ENCODE measurements around the gene ZNF211. TPM values are rescaled to one million over a fixed set of nuclear protein-coding genes. Genes with fewer than 3 reads are reported as not detected.
A peak's percentile ranks its signal among the peaks of the same experiment; 100 is the strongest.

The ZNF211 gene
- total RNA-seq, 2 experiments from 2014 or later = 16.5 to 17.9 TPM

- H3K27ac Mint-ChIP-seq = no peak overlapping the region
- H3K4me3 Mint-ChIP-seq = no peak overlapping the region
- POLR2A ChIA-PET = no interaction called here
- CTCF ChIA-PET = no interaction called here
- peaks cover 4% of the 10 kb centered on the region for H3K4me1 Mint-ChIP-seq
- peaks cover 5% of the 10 kb centered on the region for H3K9me3 Mint-ChIP-seq
- no peaks in the 10 kb centered on the region for H3K36me3 Mint-ChIP-seq (ENCODE audit: low read depth)
- H3K27me3 Mint-ChIP-seq = peaks cover 21% of the 10 kb centered on the region
- no peak for DNase-seq
Measured at GRCh38 chr19:57667228-57667627, 34.3 kb downstream of the ZNF211 start.

GRCh38 chr19:57668635-57669034 lies 35.7 kb downstream of the ZNF211 start, which contains the start of gene ZSCAN4:
ZSCAN4 (plus strand) TSS chr19:57668935; CDS start chr19:57676146, 7,211 bp downstream.
- ChIA-PET CTCF (no interaction called here), POLR2A (no interaction called here)
- H3K27ac Mint-ChIP-seq = no peak within 1 kb of the TSS
- no peak for DNase-seq
- H3K27me3 Mint-ChIP-seq = peaks cover 23% of the 10 kb centered on the region
- H3K9me3 Mint-ChIP-seq = peaks cover 5% of the 10 kb centered on the region
- no peaks in the 10 kb centered on the region for H3K36me3 Mint-ChIP-seq (ENCODE audit: low read depth)
- H3K4me3 Mint-ChIP-seq = no peak within 1 kb of the TSS
- H3K4me1 Mint-ChIP-seq = peaks cover 4% of the 10 kb centered on the region

DNA sequence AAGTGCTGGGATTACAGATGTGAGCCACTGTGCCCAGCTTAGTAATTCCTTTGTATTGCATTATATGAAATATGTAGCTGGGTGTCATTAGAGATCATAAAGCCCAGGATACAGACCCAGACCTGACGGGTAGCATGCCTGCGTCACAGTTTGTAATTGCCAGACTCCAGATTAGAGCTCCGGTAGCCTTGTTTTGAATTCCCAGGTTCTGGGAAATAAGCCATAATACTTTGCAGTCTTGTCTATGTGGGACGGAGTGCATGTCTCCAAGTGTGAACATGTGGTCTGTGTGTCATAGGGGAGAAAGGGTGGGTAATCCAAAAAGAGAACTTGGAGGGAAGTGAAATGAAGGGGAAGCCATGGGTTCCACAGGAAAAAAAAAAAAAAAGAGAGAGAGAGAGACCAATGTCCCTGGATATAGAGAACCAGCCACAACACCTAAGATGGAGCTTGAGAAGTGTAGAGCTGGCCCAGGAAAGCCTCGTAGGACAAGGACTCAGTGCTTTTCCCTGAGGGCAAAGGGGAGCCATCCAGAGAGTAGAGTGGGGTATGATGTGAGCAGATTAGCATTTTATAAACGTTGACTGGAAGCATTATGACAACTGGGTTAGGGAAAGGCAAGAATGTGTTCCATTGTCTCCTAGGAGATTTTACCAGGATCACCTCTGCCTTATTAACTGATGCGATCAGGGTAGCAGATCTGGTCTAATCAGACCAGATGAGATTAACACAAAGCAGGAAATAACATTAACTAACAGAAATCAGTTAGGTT lies 38.3 kb downstream of the ZNF211 start:
- CTCF ChIA-PET = interaction anchor here (0.6 to 2.0 kb wide), 3 partner anchors 10 to 246 kb away, joined by 3 to 8 read pairs (median 6); partner anchors contain the start of gene ZNF551
- POLR2A ChIA-PET = interaction anchor here (0.6 kb wide), 1 partner anchor 38 kb away, joined by 4 read pairs; the partner anchor contains the start of gene ZNF154
- DNase-seq = no peak
- Mint-ChIP-seq H3K4me3 (no peak overlapping the region), H3K27ac (no peak overlapping the region), H3K36me3 (ENCODE audit: low read depth) (no peaks in the 10 kb centered on the region), H3K4me1 (no peaks in the 10 kb centered on the region), H3K27me3 (peaks cover 2% of the 10 kb centered on the region), H3K9me3 (peaks cover 10% of the 10 kb centered on the region)

GRCh38 chr19:57672466-57672865 lies 39.5 kb downstream of the ZNF211 start:
- peaks cover 2% of the 10 kb centered on the region for H3K27me3 Mint-ChIP-seq
- H3K9me3 Mint-ChIP-seq = peaks cover 13% of the 10 kb centered on the region
- DNase-seq = no peak
- no peaks in the 10 kb centered on the region for H3K36me3 Mint-ChIP-seq (ENCODE audit: low read depth)
- ChIA-PET CTCF (interaction anchor here (0.5 to 1.0 kb wide), 4 partner anchors 12 to 764 kb away, joined by 3 read pairs; no protein-coding TSS in a partner anchor), POLR2A (no interaction called here)
- no peak overlapping the region for H3K27ac Mint-ChIP-seq
- no peak overlapping the region for H3K4me3 Mint-ChIP-seq
- H3K4me1 Mint-ChIP-seq = no peaks in the 10 kb centered on the region

GRCh38 chr19:57675881-57676280 lies 42.9 kb downstream of the ZNF211 start:
- POLR2A ChIA-PET = no interaction called here
- Mint-ChIP-seq H3K27me3 (peaks cover 2% of the 10 kb centered on the region), H3K4me3 (no peak overlapping the region), H3K27ac (no peak overlapping the region), H3K4me1 (no peaks in the 10 kb centered on the region), H3K9me3 (peaks cover 31% of the 10 kb centered on the region), H3K36me3 (ENCODE audit: low read depth) (peaks cover 2% of the 10 kb centered on the region)
- CTCF ChIA-PET = no interaction called here
- no peak for DNase-seq

DNA sequence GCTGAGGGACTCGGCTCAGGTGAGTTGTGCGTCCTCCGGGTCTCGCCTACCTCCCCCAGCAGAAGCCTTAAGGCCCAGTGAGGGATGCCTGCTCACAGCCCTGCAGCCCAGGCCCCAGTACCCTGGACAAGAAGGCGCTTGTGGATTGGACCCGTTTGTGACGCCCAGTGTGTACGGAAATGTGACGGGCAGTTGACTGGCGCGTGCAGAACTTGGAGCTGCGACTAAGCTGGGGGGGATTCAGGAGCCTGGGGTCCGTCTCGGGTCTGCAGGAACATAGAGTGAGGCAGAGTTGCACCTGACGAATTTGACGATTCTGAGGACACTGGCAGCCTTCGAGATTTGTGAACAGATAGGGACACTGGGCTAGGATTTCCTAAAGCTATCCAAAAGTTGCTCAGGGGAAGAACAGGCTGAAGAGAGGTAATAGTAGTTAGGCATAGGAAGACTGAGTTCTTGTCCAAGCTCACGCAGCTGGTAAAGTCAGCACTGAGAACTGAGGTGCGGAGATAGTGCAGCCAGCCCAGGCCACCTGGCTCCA lies 49.3 kb downstream of the ZNF211 start:
- Mint-ChIP-seq H3K4me1 (peaks cover 32% of the 10 kb centered on the region), H3K36me3 (ENCODE audit: low read depth) (peaks cover 61% of the 10 kb centered on the region), H3K4me3 (peak overlapping the region; percentile 85), H3K27me3 (no peaks in the 10 kb centered on the region), H3K27ac (peak overlapping the region; percentile 96), H3K9me3 (peaks cover 69% of the 10 kb centered on the region)
- POLR2A ChIA-PET = no interaction called here
- CTCF ChIA-PET = interaction anchor here (0.6 to 1.7 kb wide), 7 partner anchors 11 to 1179 kb away, joined by 3 to 8 read pairs (median 3); partner anchors contain the start of genes ZNF586 and ZNF772
- no peak for DNase-seq

- no peak overlapping the region for H3K27ac Mint-ChIP-seq
- POLR2A ChIA-PET = no interaction called here
Measured at GRCh38 chr19:57686727-57687126, 53.8 kb downstream of the ZNF211 start.

DNA sequence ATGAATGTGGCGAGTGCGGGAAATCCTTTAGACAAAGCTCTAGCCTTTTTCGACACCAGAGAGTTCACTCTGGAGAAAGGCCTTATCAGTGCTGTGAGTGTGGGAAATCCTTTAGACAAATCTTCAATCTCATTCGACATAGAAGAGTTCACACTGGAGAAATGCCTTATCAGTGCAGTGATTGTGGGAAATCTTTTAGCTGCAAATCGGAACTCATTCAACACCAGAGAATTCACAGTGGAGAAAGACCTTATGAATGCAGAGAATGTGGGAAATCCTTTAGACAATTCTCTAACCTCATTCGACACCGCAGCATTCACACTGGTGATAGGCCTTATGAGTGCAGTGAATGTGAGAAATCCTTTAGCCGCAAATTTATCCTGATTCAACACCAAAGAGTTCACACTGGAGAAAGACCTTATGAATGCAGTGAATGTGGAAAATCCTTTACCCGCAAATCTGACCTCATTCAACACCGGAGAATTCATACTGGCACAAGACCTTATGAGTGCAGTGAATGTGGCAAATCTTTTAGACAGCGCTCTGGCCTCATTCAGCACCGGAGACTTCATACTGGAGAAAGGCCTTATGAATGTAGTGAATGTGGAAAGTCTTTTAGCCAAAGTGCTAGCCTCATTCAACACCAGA lies 54.5 kb downstream of the ZNF211 start:
- H3K27me3 Mint-ChIP-seq = no peaks in the 10 kb centered on the region
- peaks cover 78% of the 10 kb centered on the region for H3K9me3 Mint-ChIP-seq
- ChIA-PET CTCF (interaction anchor here (0.7 kb wide), 1 partner anchor 923 kb away, joined by 3 read pairs; no protein-coding TSS in a partner anchor), POLR2A (no interaction called here)
- no peak for DNase-seq
- H3K4me1 Mint-ChIP-seq = peaks cover 23% of the 10 kb centered on the region
- peaks cover 83% of the 10 kb centered on the region for H3K36me3 Mint-ChIP-seq (ENCODE audit: low read depth)
- H3K27ac Mint-ChIP-seq = no peak overlapping the region
- no peak overlapping the region for H3K4me3 Mint-ChIP-seq

More at GRCh38 chr19:57686727-57687126, 53.8 kb downstream of the ZNF211 start:
- Mint-ChIP-seq H3K4me3 (no peak overlapping the region), H3K4me1 (peaks cover 27% of the 10 kb centered on the region), H3K27me3 (no peaks in the 10 kb centered on the region), H3K9me3 (peaks cover 81% of the 10 kb centered on the region), H3K36me3 (ENCODE audit: low read depth) (peaks cover 89% of the 10 kb centered on the region)
- CTCF ChIA-PET = no interaction called here
- no peak for DNase-seq

- no peak for DNase-seq
- CTCF ChIA-PET = interaction anchor here (0.7 kb wide), 1 partner anchor 924 kb away, joined by 3 read pairs; no protein-coding TSS in a partner anchor
- no peaks in the 10 kb centered on the region for H3K27me3 Mint-ChIP-seq
- no peak overlapping the region for H3K4me3 Mint-ChIP-seq
- peaks cover 82% of the 10 kb centered on the region for H3K36me3 Mint-ChIP-seq (ENCODE audit: low read depth)
- H3K27ac Mint-ChIP-seq = no peak overlapping the region
- POLR2A ChIA-PET = no interaction called here
- H3K4me1 Mint-ChIP-seq = peaks cover 16% of the 10 kb centered on the region
- peaks cover 77% of the 10 kb centered on the region for H3K9me3 Mint-ChIP-seq
Measured at GRCh38 chr19:57688011-57688763, 55.2 kb downstream of the ZNF211 start.

DNA sequence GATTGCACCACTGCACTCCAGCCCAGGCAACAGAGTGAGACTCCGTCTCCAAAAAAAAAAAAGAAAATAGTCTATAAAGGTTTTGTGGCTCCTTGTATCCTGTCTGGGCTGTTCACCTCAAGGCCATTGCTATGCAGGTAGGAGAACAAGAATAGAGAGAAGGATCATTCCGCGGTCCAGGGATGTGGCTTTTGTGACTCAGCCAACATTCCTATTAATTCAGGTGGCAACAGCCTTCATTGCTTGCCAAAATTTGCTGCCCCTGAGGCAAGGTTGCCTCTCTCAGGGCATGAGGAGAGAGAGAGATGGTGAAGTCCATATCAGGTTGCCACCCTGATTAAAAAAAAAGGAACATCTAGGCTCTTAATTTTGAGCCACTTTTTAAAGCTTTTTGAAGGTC lies 56.8 kb downstream of the ZNF211 start:
- Mint-ChIP-seq H3K4me1 (peaks cover 2% of the 10 kb centered on the region), H3K4me3 (no peak overlapping the region), H3K36me3 (ENCODE audit: low read depth) (peaks cover 77% of the 10 kb centered on the region), H3K27ac (no peak overlapping the region), H3K9me3 (peaks cover 73% of the 10 kb centered on the region), H3K27me3 (no peaks in the 10 kb centered on the region)
- DNase-seq = no peak
- ChIA-PET POLR2A (no interaction called here), CTCF (interaction anchor here (1.6 kb wide), 1 partner anchor 294 kb away, joined by 3 read pairs; no protein-coding TSS in a partner anchor)
